WTC11 (cell line): ENCODE data around the gene EP300.

ENCODE experiments used
- CBFB ChIP-seq: sonication (generic); formaldehyde crosslinking; IDR thresholded peaks from 2 replicates; pipeline ENCODE4 v1.8.1; 2022; ENCODE audit warnings: mild to moderate bottlenecking, low read depth, missing genetic modification reagents
- FOXK1 ChIP-seq: sonication (generic); formaldehyde crosslinking; IDR thresholded peaks from 2 replicates; pipeline ENCODE4 v1.8.0; 2022; ENCODE audit warnings: mild to moderate bottlenecking, moderate library complexity, missing genetic modification reagents
- KAT7 ChIP-seq: sonication (generic); formaldehyde crosslinking; IDR thresholded peaks from 2 replicates; pipeline ENCODE4 v1.8.1; 2023; ENCODE audit warnings: missing genetic modification reagents, mild to moderate bottlenecking, borderline replicate concordance
- NFATC4 ChIP-seq: fragments of 250-450 bp; sonication (Bioruptor Pico); IDR thresholded peaks from 2 replicates; pipeline ENCODE4 v1.9.0; 2021; ENCODE audit warnings: mild to moderate bottlenecking
- NFYB ChIP-seq: sonication (generic); formaldehyde crosslinking; conservative IDR thresholded peaks from 2 replicates; pipeline ENCODE4 v1.8.0; 2022; ENCODE audit warnings: low read depth, missing genetic modification reagents
- ZBTB21 ChIP-seq: sonication (generic); formaldehyde crosslinking; IDR thresholded peaks from 2 replicates; pipeline ENCODE4 v1.8.1; 2023; ENCODE audit warnings: mild to moderate bottlenecking, missing genetic modification reagents, borderline replicate concordance
- TF ChIP-seq, protein P1 (sequence below): fragments of 200-600 bp; IDR thresholded peaks from 2 replicates; pipeline ENCODE4 v1.8.0; 2022; ENCODE audit warnings: antibody characterized with exemption
- TF ChIP-seq, protein P2 (sequence below): sonication (generic); formaldehyde crosslinking; IDR thresholded peaks from 2 replicates; pipeline ENCODE4 v1.8.1; 2022; ENCODE audit warnings: low read depth, missing genetic modification reagents, borderline replicate concordance
- TF ChIP-seq, protein P3 (sequence below): sonication (generic); formaldehyde crosslinking; IDR thresholded peaks from 2 replicates; pipeline ENCODE4 v1.8.1; 2023; ENCODE audit warnings: mild to moderate bottlenecking, missing genetic modification reagents
- TF ChIP-seq, protein P4 (sequence below): sonication (generic); formaldehyde crosslinking; IDR thresholded peaks from 2 replicates; pipeline ENCODE4 v1.8.0; 2022; ENCODE audit warnings: mild to moderate bottlenecking, missing genetic modification reagents

DNA sequence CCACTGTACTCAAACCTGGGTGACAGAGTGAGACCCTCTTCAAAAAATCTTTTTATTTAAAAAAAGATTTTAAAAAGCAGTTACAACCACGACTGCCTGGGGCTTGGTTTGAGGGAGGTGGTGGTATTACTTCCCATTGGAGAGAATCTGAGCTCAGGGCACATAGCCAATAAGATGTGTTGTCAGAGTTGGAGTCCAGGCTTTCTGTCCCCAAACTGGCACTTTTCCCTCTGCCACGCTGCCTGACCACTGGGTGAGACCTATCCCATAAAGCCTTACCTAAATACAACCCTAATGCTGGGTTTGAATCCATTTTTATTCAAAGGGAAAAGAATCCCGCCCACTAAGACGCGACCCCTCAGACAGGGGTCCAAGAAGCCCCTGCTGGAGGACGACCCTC, 136.8 kb downstream of the EP300 start:
- TF ChIP-seq, protein P1, sequence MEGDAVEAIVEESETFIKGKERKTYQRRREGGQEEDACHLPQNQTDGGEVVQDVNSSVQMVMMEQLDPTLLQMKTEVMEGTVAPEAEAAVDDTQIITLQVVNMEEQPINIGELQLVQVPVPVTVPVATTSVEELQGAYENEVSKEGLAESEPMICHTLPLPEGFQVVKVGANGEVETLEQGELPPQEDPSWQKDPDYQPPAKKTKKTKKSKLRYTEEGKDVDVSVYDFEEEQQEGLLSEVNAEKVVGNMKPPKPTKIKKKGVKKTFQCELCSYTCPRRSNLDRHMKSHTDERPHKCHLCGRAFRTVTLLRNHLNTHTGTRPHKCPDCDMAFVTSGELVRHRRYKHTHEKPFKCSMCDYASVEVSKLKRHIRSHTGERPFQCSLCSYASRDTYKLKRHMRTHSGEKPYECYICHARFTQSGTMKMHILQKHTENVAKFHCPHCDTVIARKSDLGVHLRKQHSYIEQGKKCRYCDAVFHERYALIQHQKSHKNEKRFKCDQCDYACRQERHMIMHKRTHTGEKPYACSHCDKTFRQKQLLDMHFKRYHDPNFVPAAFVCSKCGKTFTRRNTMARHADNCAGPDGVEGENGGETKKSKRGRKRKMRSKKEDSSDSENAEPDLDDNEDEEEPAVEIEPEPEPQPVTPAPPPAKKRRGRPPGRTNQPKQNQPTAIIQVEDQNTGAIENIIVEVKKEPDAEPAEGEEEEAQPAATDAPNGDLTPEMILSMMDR = no peak
- TF ChIP-seq KAT7 (CRISPR knock-in tag) = no peak
- TF ChIP-seq ZBTB21 (CRISPR knock-in tag) = no peak
- no peak for TF ChIP-seq NFYB (CRISPR knock-in tag)
- TF ChIP-seq, protein P2, sequence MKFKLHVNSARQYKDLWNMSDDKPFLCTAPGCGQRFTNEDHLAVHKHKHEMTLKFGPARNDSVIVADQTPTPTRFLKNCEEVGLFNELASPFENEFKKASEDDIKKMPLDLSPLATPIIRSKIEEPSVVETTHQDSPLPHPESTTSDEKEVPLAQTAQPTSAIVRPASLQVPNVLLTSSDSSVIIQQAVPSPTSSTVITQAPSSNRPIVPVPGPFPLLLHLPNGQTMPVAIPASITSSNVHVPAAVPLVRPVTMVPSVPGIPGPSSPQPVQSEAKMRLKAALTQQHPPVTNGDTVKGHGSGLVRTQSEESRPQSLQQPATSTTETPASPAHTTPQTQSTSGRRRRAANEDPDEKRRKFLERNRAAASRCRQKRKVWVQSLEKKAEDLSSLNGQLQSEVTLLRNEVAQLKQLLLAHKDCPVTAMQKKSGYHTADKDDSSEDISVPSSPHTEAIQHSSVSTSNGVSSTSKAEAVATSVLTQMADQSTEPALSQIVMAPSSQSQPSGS (CRISPR knock-in tag) = no peak
- TF ChIP-seq, protein P3, sequence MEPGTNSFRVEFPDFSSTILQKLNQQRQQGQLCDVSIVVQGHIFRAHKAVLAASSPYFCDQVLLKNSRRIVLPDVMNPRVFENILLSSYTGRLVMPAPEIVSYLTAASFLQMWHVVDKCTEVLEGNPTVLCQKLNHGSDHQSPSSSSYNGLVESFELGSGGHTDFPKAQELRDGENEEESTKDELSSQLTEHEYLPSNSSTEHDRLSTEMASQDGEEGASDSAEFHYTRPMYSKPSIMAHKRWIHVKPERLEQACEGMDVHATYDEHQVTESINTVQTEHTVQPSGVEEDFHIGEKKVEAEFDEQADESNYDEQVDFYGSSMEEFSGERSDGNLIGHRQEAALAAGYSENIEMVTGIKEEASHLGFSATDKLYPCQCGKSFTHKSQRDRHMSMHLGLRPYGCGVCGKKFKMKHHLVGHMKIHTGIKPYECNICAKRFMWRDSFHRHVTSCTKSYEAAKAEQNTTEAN = no peak
- TF ChIP-seq, protein P4, sequence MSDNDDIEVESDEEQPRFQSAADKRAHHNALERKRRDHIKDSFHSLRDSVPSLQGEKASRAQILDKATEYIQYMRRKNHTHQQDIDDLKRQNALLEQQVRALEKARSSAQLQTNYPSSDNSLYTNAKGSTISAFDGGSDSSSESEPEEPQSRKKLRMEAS (CRISPR knock-in tag) = no peak
- no peak for TF ChIP-seq FOXK1 (CRISPR knock-in tag)
- TF ChIP-seq NFATC4 = no peak
- no peak for TF ChIP-seq CBFB (CRISPR knock-in tag)
